ENCODE results near the gene CTBP1.

CTBP1 gene

GRCh38 chr4:1171311-1172227 is 77.4 kb downstream of the CTBP1 start:
- ATAC-seq (replicated peaks) (peak; percentile 46), DNase-seq (peak; percentile 61 to 64 (median 63))
- Mint-ChIP-seq H3K27ac (peak overlapping the region; percentile 83 to 92), H3K27me3 (peaks cover 0 to 7% of the 10 kb centered on the region in 2 donors), H3K4me1 (ENCODE audit: low read depth in 2 of 2) (peaks cover 41 to 43% of the 10 kb centered on the region in 2 donors), H3K36me3 (ENCODE audit: insufficient read depth) (peaks cover 32% of the 10 kb centered on the region), H3K4me3 (peak overlapping the region; percentile 80 to 83), H3K9me3 (no peaks in the 10 kb centered on the region)

DNA sequence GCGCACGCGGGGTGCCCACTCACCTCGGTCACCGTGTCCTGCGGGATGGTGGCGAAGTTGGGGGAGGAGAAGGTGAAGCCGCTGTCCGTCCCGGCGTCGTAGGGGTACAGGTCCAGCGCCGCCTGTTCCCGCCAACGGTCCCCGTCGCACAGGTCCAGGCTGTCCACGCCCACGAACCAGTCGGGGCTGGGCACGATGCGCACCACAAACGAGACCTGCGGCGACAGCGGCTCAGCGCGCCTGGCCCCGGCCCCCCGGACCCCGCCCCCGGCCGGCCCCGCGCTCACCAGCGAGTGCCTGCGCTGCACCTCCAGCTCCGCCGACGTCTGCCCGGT is 78.0 kb downstream of the CTBP1 start:
- DNase-seq, result no peak
- Mint-ChIP-seq H3K4me1 (ENCODE audit: low read depth in 2 of 2) (peaks cover 38 to 40% of the 10 kb centered on the region in 2 donors), H3K36me3 (ENCODE audit: insufficient read depth) (peaks cover 32% of the 10 kb centered on the region), H3K4me3 (peak overlapping the region; percentile 80 to 83), H3K9me3 (no peaks in the 10 kb centered on the region), H3K27me3 (peaks cover 0 to 7% of the 10 kb centered on the region in 2 donors), H3K27ac (peak overlapping the region; percentile 83 to 92)
- ATAC-seq (replicated peaks), result no peak

- Mint-ChIP-seq H3K9me3 (no peaks in the 10 kb centered on the region), H3K36me3 (ENCODE audit: insufficient read depth) (peaks cover 36% of the 10 kb centered on the region), H3K4me3 (peak overlapping the region; percentile 54 to 73), H3K27me3 (peaks cover 0 to 7% of the 10 kb centered on the region in 2 donors), H3K27ac (no peak overlapping the region), H3K4me1 (ENCODE audit: low read depth in 2 of 2) (peaks cover 34 to 36% of the 10 kb centered on the region in 2 donors)
- DNase-seq, result no peak
- no peak for ATAC-seq (replicated peaks)
Observed at GRCh38 chr4:1170156-1170975, 78.6 kb downstream of the CTBP1 start.

DNA sequence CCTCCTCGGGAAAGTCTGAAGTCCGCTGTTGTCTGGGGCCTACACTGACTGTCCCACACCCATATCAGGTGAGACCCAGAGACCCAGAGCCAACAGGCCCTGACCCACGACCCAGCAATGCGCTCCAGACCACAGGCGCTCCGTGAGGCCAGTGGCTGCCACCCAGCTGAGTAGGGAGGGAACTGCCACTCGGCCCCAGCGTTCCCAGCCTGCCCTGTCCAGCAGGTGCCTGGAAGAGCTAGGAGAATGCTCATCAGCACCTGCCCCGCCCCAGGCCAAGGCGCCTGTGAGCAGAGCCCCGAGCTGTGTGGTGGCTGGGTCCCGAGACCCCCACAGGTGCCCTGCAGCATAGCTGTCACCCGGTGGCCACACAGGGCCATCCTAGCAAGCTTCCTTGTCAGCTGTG is 79.2 kb downstream of the CTBP1 start:
- ATAC-seq (replicated peaks) (no peak), DNase-seq (no peak)
- peaks cover 34 to 36% of the 10 kb centered on the region in 2 donors for H3K4me1 Mint-ChIP-seq (ENCODE audit: low read depth in 2 of 2)
- H3K9me3 Mint-ChIP-seq, result no peaks in the 10 kb centered on the region
- H3K36me3 Mint-ChIP-seq (ENCODE audit: insufficient read depth), result peaks cover 38% of the 10 kb centered on the region
- peak overlapping the region; percentile 73 to 92 for H3K4me3 Mint-ChIP-seq
- H3K27ac Mint-ChIP-seq, result no peak overlapping the region
- peaks cover 0 to 7% of the 10 kb centered on the region in 2 donors for H3K27me3 Mint-ChIP-seq

DNA sequence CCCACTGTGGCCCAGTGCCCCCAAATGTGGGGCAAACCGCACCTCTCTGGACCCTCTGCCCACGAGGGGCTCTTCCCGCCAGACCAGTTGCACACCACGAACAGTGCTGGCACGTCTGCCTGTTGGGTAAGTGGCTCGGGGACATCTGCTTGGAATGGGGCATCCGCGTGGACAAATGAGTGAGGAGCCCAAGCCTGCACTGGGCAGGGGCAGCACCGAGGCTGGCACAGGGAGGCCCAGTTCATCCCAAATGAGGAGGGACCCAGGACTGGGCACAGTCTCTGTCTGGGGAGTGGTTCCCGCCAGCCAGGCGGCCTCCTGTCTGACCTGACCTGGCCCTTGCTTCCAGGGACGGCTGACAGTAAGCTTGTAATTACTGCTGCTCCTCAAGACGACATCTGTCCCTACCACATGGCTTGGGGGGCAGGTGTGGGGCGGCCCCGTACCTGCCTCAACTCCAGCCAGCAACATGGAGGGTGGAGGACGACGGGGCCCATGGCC is 79.7 kb downstream of the CTBP1 start:
- Mint-ChIP-seq H3K36me3 (ENCODE audit: insufficient read depth) (peaks cover 38% of the 10 kb centered on the region), H3K4me3 (peak overlapping the region; percentile 86 to 92)

DNA sequence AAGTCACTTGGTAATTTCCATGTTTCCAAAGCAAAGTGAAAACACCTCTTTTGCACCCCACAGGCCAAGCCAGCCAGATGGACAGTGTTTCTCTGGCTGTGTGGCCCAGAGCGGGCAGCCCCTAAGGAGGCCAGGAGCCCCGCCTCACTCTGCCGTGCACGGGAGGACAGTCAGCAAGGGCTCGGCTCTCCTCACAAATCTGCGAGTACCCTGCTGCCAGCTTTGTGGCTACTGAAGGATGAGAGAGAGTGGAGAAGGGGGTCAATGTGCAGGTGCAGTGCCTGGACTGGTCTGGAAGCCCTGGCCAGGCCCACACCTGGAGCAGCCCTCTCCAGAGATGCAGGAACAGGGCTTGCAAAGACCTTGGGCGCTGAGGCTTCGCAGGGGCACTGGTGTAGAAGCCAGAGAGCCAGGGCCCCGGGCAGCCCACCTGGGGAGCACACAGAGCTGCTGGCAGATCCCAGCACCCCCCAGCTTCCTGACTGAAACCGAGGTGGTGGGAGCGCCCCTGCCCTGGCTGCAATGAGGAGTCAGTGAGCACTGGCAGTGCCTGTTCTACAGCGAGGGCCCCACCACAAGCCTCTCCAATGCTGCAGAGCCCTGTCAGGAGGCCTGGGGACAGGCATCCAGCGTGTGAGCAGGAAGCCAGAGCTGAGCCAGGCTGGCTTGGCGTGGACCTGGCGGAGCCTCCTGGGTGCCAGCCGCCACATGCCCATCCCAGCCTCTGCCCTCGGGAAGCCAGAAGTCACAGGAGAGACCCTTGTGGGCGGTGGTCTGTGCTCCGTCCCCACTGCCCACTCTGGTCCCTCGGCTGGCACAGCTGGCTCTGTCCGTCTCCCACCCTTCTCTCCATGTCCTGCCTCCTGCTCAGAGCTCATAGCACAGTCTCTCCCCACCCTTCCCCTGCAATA is 80.5 kb downstream of the CTBP1 start:
- H3K4me1 Mint-ChIP-seq (ENCODE audit: low read depth in 2 of 2), result peaks cover 30 to 32% of the 10 kb centered on the region in 2 donors
- peak overlapping the region; percentile 79 to 91 for H3K27ac Mint-ChIP-seq
- H3K36me3 Mint-ChIP-seq (ENCODE audit: insufficient read depth), result peaks cover 38% of the 10 kb centered on the region
- peaks cover 0 to 7% of the 10 kb centered on the region in 2 donors for H3K27me3 Mint-ChIP-seq
- ATAC-seq (replicated peaks) (no peak), DNase-seq (no peak)
- no peaks in the 10 kb centered on the region for H3K9me3 Mint-ChIP-seq
- peak overlapping the region; percentile 86 to 92 for H3K4me3 Mint-ChIP-seq

More for the DNA sequence above, 79.7 kb downstream of the CTBP1 start:
- Mint-ChIP-seq H3K9me3 (no peaks in the 10 kb centered on the region), H3K27me3 (peaks cover 0 to 7% of the 10 kb centered on the region in 2 donors), H3K4me1 (ENCODE audit: low read depth in 2 of 2) (peaks cover 34 to 36% of the 10 kb centered on the region in 2 donors), H3K27ac (peak overlapping the region; percentile 79 to 81)
- no peak for ATAC-seq (replicated peaks)
- no peak for DNase-seq

DNA sequence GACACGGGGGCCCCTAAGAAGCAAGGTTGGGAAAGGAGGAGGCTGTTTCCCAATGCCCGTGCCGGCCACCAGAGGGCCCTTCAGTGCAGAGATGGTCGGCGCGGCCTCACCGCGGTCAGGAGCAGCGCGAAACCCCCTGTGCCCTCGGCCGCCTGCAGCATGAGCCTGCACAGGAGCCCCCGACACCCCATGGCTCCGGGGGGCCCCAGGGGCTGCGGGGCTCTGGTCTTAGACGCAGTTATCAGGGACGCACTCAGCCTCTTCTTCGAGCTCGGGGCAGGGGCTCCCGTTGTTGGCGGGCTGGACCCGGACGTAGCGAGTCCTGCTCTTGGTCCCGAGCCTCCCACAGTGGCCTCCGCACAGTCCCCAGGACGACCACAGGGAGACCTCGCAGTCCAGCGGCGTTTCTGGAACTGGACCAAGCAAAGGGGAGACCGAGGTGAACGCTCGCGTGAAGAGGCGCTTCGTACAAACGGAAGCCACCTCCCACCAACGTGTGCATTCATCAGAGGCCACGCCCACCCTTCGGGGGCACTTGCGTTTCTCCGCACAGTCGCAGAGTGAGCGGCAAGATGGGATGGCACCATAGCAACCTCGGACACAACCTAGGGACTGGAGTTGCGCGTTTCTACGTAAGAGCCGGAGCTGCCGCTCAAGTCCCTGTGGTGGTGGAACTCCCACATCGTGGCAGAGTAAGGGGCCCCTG is 81.5 kb downstream of the CTBP1 start:
- no peaks in the 10 kb centered on the region for H3K9me3 Mint-ChIP-seq
- ATAC-seq (replicated peaks) (peak; percentile 81), DNase-seq (peak; percentile 86 to 93 (median 86))
- H3K36me3 Mint-ChIP-seq (ENCODE audit: insufficient read depth), result peaks cover 33% of the 10 kb centered on the region
- peaks cover 26 to 32% of the 10 kb centered on the region in 2 donors for H3K4me1 Mint-ChIP-seq (ENCODE audit: low read depth in 2 of 2)
- peaks cover 0 to 7% of the 10 kb centered on the region in 2 donors for H3K27me3 Mint-ChIP-seq
- peak overlapping the region; percentile 79 to 91 for H3K27ac Mint-ChIP-seq
- peak overlapping the region; percentile 86 to 92 for H3K4me3 Mint-ChIP-seq

DNA sequence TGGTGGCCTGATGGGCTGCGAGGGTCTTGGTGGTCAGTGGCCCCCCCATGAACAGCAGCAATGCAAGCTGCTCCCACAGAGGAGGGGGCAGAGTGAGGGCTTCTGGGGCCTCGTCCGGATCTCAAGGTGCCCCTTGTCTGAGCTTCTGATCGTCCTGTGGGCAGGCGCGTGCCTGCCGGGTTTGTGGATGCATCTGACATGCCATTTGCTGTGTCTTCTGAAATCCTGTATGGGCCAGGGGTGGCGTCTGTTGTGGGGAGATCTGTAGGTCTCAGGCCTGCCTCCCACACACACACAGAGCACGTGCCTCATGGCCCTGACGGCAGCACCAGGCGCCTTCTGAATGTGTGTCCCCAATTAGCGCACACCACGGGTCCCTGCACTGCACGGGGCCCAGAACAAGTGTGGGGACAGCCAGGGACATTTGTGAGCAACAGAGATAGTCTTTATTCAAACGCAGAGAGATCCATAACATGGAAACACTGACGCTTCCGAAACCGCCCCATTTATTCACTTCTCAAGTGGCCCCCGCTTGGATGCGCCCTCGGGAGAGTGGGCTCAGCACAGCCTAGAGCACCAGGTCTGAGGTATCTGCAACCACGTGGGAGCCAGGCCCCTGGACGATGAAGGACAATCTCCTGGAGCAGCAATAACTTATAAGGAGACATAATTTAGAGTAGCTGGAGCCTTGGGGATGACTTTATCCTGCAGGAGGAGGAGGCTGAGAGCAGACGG is 82.3 kb downstream of the CTBP1 start:
- peak overlapping the region; percentile 79 to 91 for H3K27ac Mint-ChIP-seq
- peak overlapping the region; percentile 86 to 92 for H3K4me3 Mint-ChIP-seq
- H3K4me1 Mint-ChIP-seq (ENCODE audit: low read depth in 2 of 2), result peaks cover 26 to 30% of the 10 kb centered on the region in 2 donors
- peaks cover 0 to 6% of the 10 kb centered on the region in 2 donors for H3K27me3 Mint-ChIP-seq
- no peak for ATAC-seq (replicated peaks)
- no peaks in the 10 kb centered on the region for H3K9me3 Mint-ChIP-seq
- DNase-seq, result no peak
- peaks cover 31% of the 10 kb centered on the region for H3K36me3 Mint-ChIP-seq (ENCODE audit: insufficient read depth)

DNA sequence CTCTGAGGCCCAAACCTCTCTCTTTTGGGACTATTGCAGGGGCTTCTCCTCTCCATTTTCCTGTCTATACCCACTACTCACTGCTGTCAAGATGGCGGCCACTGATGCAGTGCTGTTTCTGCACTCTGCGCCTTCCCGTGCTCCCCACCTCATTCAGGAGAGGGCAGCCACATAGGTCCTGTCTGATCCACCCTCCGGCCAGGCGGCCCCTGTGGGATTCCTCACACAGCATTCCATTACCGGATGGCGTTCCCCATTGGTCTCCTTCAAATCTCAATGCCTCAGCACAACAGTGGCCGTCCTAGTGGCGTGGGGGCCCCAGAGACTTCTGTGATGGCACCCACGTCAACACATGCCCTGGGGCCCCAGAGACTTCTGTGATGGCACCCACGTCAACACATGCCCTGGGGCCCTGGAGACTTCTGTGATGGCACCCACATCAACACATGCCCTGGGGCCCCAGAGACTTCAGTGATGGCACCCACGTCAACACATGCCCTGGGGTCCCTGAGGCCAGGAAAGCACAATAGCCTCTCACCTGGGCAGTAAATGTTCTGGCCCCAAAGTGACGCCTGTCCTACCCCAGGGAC is 83.9 kb downstream of the CTBP1 start:
- DNase-seq (no peak), ATAC-seq (replicated peaks) (no peak)
- peaks cover 24% of the 10 kb centered on the region for H3K36me3 Mint-ChIP-seq (ENCODE audit: insufficient read depth)
- peaks cover 19 to 22% of the 10 kb centered on the region in 2 donors for H3K4me1 Mint-ChIP-seq (ENCODE audit: low read depth in 2 of 2)
- H3K9me3 Mint-ChIP-seq, result no peaks in the 10 kb centered on the region
- H3K4me3 Mint-ChIP-seq, result no peak overlapping the region
- H3K27me3 Mint-ChIP-seq, result no peaks in the 10 kb centered on the region
- no peak overlapping the region for H3K27ac Mint-ChIP-seq

GRCh38 chr4:1164444-1164843 is 84.5 kb downstream of the CTBP1 start:
- peaks cover 18% of the 10 kb centered on the region for H3K36me3 Mint-ChIP-seq (ENCODE audit: insufficient read depth)
- peaks cover 19 to 22% of the 10 kb centered on the region in 2 donors for H3K4me1 Mint-ChIP-seq (ENCODE audit: low read depth in 2 of 2)
- ATAC-seq (replicated peaks) (no peak), DNase-seq (no peak)
- H3K27me3 Mint-ChIP-seq, result no peaks in the 10 kb centered on the region
- H3K27ac Mint-ChIP-seq, result peak overlapping the region in 1 of 2 donors; percentile 19
- no peaks in the 10 kb centered on the region for H3K9me3 Mint-ChIP-seq
- H3K4me3 Mint-ChIP-seq, result no peak overlapping the region

GRCh38 chr4:1164040-1164439 is 84.9 kb downstream of the CTBP1 start:
- Mint-ChIP-seq H3K4me3 (no peak overlapping the region), H3K27ac (peak overlapping the region in 1 of 2 donors; percentile 19), H3K9me3 (no peaks in the 10 kb centered on the region), H3K36me3 (ENCODE audit: insufficient read depth) (peaks cover 14% of the 10 kb centered on the region), H3K27me3 (no peaks in the 10 kb centered on the region), H3K4me1 (ENCODE audit: low read depth in 2 of 2) (peaks cover 16 to 20% of the 10 kb centered on the region in 2 donors)
- DNase-seq (no peak), ATAC-seq (replicated peaks) (no peak)

Measured in effector memory CD8-positive, alpha-beta T cell (primary cell).